Right lung (tissue), 5 donors: ENCODE measurements around the gene UNC13D. TPM values are rescaled to one million over a fixed set of nuclear protein-coding genes. Genes with fewer than 3 reads are reported as not detected.

ENCODE experiments used
- DNase-seq, 2 donors: peaks; one replicate each; pipeline ENCODE4 v3.0.0-alpha.2; 2013
- polyA plus RNA-seq, 5 donors: library from polyadenylated mRNA; unstranded; fragments of 120-200 nt; gene quantifications; one replicate each; pipeline versions ENCODE4 v1.2.1 to v1.2.3, GENCODE V29; 2013; ENCODE audit warnings: inconsistent platforms in 1 of 5, low replicate concordance in 1 of 5; ENCODE audit not compliant: insufficient read length in 5 of 5, insufficient read depth in 1 of 5

UNC13D gene
- polyA plus RNA-seq, 5 donors, result 20.7 to 43.6 (median 37.8) TPM

DNA sequence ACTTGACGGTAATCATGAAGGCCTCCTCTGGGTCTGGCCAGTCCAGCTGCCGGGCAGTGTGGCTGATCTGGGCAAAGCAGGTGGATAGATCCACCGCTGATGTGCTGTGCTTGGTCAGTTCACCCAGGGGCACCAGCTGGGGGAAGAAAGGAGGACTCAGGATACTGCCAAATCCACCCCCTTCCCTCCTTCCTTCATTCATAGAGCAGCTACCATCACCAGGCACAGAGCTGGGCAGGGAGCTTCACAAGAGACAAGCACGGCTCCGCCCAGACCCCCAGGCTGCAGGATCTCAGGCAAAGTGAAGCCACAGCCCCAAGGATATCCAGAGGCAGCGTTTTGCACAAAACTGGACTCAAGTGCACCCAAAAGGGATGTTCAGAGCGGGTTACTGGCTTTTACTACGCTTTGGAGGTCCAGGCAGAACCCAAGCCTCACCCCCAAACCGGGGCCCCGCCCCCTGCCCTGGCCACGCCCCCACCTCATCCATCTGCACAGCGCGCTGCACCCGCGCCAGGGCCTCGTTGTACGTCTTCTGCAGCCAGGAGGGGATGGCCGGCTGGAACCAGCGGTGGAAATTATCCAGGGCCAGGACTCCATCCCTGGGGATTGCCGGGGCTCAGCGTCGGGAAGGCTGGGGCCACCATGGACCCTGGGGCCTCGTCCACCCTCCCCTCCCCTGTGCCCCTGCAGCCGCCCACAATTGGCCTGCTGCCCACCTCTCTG, 9.1 kb downstream of the UNC13D start:
- DNase-seq, result no peak

DNA sequence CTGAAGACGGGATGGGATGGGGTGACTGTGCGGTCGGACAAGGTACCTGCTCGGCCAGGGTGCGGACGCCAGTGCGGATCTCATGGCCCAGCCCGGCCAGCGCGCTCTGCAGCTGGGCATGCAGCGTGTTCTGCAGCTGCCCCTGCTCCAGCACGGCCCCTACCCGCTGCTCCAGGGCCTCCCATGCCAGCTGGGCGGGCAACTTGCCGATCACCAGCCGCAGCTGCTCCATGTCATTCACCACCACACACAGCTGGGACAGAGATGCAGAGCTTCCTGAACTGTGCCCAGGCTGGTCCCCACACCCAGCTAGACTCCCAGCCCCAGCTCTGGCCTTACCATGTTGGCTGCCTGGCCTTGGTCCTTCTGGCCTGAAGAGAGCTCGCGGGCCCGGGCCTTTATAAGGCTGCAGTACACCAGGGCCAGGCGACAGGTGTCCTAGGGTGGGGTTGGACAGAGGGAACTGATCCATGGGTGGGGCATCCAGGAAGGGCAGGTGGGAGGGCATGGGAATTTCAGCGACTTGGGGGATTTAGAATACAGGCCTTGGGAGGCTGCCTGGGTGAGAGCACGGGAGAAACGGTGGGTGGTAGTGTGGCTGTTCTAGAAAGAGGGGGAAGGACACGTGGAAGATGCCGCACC, 9.8 kb downstream of the UNC13D start:
- no peak for DNase-seq

DNA sequence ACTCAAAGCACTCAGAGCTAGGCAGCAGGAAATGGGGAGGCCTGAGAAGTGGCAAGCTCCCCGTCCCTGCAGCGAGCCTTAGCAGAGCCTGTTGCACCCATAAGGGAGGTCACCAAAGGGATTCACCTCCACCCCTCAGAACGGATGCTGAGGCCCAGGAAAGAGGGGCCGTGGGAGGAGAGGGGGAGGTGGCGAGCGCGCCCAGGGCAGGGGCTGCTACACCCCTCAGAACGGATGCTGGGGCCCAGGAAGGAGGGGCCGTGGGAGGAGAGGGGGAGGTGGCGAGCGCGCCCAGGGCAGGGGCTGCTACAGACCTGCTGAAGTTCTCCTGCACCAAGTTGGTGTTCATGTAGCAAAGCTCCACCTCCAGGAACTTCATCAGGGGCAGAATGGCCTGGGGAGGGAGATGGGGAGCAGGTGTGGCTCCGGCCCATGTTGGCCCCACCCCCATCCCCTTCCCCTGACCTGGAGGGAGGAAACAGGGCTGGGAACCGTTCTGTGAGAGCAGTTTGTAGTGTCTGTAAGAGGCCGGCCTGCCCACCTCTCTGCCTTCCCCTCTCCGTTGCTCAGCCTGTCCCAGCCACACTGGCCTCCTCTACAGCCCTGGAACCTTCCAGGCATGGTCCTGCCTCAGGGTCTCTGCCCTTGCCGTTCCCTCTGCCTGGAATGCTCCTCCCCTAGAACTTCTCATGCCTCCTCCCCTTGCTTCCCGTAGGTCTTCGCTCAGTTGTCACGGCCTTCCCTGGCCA, 11.4 kb downstream of the UNC13D start:
- DNase-seq, result no peak

DNA sequence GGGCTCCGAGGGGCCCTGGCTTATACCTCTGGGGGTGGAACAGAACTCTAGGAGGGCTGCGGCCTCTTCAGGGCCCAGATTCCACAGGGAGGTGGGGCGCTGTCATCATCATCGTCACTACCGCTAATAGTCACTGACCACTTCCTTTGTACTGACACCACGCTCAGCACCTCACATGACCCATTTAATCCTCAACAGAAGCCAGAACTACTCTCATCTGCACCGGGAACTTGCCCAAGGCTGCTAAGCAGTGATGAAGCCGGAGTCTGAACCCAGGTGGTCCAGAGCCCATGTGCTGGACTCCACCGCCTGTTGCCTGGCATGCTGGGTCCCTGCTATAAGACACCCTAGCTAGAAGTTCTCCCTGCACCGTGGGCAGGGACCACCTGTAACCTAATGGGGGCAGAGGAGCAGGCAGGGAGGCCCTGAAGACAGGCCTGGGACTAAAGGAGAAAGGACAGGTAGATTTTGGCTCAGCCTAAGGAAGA, 12.0 kb downstream of the UNC13D start:
- DNase-seq, result no peak

DNA sequence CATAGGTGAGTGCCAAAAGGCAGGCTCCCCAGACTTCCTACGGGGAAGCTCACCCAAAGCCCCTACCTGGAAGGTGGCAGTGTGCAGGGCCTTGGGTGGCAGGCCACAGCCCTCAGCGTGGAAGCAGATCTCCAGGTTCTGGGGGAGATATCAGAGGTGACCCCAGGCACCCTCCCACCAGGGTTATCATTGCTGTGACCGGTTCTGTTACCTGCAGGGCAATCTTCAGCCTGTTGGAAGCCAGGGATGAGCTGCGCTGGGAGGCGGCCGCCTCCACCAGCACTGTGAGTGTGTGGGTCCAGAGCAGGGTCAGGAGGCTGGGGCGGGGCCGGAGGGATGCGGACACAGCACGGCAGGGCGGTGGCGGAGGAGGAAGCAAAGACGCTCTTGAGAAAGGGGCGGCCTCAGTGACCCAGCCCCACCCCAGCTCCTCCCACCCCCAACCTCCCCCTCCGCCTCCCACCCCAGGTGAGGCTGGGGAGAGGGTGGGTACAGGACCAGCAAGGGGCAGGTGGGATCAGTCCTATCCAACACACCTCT, 13.1 kb downstream of the UNC13D start:
- no peak for DNase-seq

DNA sequence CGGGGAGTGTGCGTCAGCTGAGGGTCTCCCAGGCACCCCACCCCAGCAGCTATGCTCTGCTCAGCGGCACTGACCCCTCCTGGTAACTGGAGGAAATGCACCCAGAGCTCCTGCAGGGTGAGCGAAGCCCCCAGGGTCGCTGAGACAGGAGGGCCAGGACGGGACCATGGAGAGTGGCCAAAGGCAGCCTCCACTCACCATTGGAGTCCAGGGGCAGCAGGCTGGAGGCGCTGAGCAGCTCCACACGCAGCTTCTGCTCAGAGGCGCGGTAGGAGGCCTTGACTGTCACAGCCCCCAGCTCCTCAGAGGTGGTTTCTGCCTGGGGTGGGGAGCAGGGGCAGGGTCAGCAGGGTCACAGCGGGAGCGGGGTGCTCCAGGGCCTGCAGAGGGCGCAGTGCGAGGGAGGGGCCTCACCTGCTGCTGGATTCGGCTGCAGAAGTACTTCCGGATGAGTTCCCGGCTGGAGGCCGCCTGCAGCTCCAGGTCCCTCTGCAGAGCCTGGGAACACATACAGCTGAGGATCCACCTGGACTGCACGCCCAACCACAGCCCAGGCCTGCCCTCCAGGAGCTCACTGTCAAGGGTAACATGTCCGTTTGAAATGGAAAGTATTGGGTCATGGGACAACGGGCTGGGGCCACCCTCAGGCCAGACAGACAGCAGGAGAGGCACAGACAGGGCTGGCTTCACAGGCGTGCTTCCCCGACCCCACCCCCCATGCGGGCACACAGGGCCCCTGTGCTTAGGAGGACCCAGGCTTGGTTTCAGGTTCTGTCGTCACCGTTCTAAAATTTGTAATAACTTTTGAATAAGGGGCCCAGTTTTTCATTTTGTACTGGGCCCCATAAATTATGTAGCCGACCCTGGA, 13.8 kb downstream of the UNC13D start:
- no peak for DNase-seq

DNA sequence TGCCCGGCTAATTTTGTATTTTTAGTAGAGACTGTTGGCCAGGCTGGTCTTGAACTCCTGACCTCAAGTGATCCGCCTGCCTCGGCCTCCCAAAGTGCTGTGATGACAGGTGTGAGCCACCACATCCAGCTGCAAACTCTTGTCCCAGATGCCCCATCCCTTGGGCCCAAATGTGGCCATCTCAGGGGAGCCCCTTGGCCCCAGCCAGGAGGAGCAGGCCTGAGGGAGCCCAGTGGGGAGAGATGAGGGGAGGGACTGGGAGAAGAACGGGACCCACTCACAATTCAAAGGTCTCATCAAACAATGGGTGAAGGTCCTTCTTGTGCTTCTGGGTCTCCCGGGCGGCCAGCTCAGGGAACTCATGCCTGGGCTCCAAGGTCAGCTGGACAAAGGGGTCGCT, 14.5 kb downstream of the UNC13D start:
- DNase-seq, result no peak

DNA sequence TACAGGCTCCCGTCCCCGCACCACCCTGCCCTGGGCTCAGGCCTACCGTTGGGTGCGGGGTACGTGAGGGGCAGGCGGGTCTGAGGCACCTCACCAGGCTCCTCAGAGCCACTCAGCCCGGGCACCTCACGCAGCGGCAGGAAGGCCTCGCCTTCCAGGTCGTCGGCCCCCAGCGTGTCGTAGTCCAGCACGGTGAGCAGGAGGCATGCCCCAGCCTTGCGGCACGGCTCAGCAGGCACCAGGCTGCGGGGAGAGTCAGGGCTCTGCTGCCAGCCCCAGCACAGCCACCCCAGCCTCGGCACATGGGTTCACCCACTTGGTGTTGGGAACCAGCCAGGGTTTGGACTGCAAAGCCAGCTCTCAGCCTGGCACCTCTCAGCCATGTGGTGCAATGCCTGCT, 15.5 kb downstream of the UNC13D start:
- no peak for DNase-seq

DNA sequence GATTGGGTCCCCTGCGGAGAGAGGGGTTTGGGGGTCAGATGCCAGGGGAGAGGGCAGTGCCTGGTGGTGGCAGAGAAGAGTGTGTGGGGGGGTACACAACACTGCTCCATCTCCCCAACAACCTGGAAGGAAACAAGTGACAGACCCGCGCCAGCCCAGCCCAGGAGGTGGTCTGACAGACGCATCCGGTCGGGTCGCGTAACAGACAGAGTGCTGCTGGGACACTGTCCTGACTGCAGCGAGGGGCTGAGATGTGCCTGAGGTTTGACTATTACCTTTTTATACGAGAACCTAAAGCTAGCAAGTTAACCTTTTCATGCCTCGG, 16.2 kb downstream of the UNC13D start:
- DNase-seq, result no peak

DNA sequence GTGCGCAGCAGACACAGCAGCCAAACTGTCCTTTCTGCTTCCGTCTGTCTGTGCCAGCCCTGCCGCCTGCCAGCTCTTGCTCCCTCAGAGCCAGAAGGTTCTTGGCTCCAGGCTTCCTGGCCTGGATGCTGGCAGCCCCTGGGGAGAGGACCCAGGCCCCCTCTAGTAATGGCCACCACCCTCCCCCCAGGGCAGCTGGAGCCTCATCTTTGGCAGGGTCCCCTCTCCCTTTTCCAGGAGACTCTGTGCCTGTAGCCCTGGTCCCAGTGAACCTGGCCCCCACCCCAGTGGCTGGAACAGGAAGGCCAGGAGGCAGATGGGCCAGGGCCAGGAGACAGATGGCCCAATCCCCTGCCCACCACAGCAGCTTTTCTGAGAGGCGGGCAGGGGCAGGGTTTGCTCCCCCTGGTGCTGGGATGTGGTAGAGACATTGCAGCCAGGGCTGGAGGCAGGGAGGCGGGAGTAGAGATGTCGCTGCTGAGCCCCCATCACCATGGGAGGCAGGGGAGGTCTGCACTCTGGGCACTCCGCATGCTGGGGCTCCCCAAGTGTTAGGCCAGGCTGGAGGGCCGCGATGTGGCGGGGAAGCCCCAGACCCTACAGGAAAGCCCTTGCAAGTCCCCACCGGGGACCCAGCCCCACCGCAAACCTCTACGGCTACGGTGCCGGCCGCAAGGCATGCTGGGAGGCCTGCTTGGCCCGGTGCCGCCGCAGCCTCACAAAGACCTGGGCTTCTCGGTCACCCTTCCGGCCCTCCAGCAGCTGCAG, 16.7 kb downstream of the UNC13D start:
- no peak for DNase-seq

DNA sequence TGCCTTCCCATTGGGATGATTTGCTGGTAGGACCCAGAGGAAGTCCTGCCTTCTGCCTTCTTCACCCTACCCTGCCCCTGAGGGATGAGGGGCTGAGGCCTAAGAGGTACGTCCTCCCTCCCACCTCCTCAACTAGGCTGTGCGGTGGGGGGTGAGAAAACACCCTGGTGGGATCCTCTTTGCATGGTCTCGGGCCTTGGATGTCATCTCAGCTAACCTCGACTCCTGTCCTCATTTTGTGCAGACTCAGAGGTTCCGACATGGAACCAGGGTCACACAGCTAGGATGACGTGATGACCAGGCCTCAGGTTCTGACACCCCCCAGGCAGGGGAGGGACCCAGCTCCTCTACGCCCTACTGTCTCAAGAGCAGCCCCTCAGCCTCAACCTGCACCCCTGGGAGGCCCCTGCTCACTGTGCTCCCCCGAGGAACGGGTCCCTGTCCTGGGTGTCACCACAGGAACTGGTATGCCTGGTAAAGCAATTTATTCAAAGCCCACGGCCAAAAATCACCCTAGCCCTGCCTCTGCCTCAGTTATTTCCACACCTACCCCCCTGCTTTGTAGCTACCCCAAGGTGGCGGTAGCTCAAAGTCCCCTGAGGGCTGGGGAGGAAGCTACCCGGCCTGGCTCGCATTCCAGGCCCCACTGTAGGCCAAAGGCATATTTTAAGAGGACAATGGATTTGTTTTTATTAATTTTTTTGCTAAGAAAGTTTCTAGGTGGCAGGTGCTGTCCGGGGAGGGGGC, 17.5 kb downstream of the UNC13D start:
- no peak for DNase-seq

DNA sequence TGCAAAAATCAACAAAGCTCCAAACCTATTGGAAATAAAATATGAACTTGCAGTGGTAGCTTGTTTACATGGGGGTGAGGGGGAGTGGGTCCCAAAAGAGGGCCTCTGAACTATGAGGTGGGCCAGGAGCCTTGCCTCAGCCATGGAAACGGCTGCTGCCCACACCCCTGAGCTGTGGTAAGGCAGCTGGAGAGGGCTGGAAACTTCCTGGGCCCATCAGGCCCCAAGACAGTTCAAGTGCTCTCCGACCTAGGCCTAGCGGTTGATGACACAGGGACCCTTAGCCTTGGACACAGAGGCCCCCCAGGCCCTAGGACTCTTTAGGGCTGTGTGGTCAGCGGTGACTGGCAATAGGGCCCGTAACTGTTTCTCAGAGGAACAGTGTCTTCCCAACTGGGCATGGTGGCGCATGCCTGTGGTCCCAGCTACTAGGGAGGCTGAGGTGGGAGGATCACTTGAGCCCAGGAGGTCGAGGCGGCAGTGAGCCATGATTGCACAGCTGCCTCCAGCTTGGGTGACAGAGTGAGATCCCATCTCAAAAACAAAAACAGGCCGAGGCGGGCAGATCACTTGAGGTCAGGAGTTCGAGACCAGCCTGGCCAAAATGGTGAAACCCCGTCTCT, 18.3 kb downstream of the UNC13D start:
- no peak for DNase-seq

DNA sequence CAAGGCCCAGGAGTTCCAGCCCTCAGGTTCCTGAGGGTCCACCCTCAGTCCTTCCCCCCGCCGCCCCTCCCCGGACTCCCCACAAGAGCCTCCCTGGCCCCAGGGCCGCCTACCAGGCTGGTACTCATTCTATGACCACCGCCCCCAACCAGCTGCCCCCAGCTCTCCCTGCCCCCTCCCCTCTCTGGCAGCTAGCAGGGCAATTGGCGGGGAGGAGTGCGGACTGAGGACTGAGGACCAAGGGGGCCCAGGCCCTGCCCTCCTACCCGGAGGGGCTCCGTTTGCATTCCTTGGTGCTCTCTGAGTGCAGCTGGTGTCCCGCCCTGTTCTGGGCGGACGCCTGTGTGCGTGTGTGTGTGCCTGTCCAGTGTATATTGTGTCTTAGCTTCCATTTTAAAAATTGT, 19.1 kb downstream of the UNC13D start:
- no peak for DNase-seq

DNA sequence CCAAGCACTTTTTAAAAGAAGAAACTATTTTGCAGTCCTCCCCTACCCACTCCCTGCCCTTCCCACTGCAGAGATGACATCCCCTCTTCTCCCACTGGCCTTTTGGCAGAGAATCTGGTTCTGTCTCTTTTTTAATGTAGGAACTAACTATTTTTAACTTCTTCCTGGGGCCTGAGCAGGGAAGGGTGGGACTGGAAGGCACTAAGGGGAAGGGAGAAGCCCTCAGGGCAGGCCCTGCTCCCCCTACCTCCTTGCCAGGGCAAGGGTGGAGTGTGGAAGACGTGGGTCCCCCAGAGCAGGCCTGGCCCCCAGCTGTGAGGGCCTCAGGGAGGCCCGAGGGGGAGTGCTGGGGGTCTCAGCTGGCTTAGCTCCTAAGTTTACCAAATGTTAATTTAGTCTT, 19.5 kb downstream of the UNC13D start:
- no peak for DNase-seq

DNA sequence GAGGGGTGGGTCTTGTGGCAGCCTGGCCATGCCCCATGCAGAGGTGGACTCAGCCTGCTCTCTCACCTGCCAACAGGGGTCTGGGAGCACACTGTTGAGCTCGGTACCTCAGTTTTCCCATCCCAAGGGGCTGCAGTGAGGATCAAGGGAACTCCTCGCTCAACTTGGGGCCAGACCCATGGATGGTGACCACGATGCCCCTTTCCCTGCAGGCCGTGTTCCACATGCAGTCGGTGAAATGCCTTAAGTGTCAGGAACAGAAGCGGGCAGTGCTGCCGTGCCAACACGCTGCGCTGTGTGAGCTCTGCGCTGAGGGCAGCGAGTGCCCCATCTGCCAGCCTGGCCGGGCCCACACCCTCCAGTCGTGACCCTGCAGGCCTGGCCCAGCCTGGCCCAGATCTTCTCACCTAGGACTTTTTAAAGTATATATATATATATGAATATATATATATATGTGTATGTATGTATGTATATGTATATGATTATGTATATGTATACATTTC, 20.1 kb downstream of the UNC13D start:
- no peak for DNase-seq

DNA sequence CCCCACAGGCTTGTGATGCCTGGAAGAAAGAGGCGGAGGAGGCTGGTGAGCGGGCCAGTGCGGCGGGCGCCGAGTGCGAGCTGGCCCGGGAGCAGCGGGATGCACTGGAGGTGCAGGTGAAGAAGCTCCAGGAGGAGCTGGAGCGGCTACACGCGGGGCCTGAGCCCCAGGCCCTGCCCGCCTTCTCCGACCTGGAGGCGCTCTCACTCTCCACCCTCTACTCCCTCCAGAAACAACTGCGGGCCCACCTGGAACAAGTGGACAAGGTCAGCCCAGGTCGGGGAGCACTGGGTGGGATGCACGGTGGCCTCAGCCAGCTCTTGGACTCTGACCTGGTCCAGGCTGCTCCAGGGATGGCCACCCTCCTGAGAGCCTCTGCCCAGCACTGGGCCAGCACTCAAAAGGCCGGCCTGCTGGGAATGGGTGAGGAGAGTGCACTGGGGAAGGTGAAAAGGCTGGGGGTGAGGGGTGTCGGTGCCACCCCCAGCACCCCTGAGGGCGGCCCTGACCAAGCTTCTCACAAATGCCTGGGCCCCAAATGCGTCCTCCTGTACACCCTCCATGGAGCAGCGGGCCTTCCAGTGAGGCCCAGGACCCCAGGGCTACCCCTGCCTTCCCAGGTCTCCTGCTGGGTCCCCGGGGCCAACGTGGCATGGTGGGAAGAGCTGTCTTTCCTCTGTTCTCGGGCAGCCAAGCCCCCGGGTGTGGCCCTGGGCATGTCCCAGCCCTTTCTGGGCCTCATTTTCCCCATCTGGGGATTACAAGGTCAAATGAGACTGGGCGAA, 20.8 kb downstream of the UNC13D start:
- no peak for DNase-seq

DNA sequence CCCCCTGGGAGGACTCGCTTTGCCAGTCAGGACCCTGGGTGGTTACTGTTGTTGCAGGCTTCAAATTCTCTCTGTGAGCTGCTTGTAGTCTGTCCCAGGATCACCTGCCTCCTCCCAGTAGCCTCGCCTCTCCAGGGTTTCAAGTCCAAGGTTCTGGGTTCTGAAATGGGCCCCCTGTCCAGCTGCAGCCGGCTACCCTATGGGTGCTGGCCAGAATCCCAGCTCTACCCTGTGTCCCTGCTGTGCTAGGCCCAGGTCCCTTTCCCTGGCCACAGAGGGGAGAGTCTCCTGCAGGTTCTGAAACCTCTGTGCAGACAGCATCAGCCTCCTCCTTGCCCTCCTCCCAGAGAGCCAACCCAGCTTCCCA, 21.4 kb downstream of the UNC13D start:
- DNase-seq, result no peak

DNA sequence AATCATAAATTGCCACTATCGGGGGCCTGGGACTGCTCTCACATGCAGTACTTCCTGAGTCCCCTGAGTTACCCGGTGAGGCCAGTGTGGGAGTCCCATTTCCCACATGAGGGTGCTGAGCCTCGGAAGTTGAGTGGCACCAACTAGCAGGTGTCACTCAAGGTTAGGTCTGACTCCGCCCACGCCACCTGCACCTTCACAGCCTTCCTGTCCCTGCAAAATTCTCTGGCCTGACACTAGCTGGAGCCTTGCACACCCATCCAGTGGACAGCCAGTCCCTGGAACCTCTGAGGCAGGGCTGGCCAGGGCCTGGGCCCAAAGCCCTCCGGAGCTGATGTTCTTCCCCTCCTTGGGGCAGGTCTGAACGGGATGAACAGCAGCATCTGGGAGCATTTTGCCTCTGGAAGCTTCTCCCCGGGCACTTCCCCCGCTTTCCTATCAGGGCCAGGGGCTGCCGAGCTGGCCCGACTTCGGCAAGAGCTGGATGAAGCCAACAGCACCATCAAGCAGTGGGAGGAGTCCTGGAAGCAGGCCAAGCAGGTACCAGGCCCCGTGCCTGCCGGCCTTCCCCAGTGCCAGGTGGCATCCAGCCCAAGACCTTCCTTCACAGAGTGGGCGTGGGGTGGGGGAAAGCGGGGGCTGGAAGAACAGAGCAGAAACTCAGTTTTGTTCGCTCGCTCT, 21.9 kb downstream of the UNC13D start:
- no peak for DNase-seq
